ENCODE data around the gene DHX58.

Gene DHX58

DNA sequence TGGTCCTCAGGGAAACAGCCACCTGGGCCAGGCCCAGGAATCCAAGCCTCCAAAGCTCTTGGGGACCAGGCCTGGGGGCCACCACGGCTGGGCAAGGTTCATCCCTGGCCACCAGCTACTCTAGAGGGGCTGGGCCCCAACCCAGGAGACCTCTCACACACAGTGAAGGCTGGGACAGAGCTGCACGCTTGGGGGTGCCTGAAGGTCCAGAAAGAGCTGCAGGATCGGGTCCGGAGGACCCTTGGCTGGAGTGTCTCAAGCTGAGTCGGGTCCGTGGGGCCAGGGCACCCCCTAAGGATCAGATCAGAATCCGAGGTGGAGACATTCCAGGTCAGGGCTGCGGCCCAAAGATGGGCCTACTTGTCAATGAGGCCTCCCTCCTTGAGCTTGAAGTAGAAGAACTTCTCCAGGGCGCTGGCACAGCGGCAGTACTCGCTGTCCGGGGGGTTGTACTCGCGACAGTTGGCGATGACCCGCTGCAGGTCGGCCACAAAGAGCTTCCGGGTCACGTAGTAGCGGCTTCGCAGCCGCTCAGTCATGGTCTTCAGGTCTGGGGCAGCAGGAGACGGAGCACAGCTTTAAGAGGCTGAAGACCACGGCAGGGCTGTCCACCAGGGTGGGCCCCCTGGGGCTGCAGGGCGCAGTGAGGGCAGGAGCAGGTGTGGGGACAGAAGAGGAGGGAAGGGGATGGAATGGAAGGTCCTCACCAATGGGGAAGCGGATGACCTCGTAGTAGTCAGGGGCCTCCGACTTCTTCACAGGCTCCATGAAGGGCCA is 967 bp upstream of the DHX58 start:
- H3K4me3 ChIP-seq (ENCODE audit: low read length), result no peak overlapping the region
- DNase-seq (ENCODE audit: low read depth, low spot score), result no peak

DNA sequence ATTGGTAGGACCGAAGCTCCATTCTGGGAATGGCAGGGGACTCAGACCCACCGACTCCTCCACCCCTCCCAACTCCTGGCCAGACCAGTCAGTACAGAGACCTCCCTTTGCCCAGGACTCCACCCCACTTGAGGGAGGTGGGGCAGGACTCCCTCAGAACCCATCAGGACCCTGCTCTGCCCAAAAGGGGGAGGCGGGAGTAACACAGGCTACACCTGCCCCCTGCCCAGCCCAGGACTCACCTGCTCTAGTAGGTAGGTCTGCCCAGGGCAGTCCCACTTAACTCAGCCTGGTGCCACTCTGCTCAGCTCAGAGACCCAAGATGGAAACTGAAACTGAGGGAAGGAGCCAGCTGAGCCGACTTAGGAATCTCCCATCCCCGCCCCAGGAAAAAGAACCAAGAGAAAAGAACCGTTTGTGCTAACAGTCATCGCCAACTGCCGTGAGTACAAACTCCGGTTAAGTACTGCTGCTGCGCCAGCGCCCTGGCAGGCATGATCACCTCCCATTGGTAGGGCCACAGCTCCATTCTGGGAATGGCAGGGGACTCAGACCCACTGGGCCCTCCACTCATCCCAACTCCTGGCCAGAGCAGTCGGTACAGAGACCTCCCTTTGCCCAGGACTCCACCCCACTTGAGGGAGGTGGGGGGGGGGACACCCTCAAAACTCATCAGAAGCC is 503 bp downstream of the DHX58 start:
- DNase-seq (ENCODE audit: low read depth, low spot score), result no peak
- peak overlapping the region; percentile 77 for H3K4me3 ChIP-seq (ENCODE audit: low read length)

DNA sequence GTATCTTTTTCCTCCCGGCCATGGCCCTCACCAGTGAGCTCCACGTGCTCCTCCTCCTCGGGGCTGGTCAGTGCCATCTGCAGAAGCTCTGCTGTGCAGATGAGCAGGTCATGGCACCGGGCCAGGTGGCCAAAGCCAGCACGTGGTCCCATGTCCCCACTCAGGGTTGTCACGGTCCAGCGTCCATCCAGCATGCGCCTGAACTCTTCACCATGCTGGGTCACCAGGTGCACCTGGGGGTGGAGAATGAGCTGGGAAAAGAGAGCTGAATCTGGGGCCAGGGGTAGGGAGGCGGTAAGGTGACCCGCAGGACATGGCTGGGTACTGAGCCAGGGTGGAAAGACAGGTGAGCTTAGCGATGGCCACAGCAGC is 1.3 kb downstream of the DHX58 start:
- DNase-seq (ENCODE audit: low read depth, low spot score), result no peak

DNA sequence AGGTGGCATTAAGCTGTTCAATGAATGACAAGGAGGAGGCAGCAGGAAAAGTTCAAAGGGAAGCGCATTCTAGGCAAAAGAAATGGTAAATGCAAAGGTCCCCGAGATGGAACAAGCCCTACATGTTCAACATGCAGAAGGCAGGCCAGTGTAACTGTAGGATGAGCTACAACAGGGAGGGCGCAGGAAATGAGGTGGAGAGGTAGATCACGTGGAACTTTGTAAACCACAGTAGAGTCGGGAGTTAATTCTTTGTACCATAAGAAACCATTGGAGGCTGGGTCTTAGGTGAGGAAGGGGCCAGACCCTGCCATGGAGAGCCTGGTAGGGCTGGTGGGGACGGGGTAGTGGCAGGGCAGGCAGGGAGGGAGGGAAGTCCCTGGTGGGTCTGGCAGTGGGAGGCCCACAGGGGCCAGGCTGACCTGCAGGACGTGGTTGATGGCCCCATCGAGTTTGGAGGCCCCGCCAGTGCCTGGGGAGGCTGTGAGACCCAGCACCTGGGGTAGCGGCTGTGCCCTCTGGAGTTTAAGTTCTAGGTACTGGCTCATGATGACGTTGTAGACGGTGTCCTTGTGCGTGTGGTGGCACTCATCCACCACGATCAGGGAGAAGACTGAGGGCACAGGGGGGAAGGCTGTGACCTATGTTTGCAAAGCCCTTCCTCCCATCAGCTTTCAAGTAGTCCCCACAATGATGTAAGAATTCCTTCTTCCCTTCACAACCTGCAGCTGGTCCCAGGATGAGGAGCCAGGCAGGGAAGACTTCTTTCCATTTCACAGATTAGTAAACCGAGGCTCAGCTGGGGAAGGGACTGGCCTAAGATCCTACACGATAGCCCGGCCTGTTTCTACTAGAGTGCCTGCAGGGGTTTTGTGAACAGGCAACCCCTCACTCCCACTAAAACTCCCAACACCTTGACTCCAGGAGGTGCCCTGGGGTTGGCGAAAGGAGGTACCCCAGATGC is 1.9 kb downstream of the DHX58 start:
- DNase-seq (ENCODE audit: low read depth, low spot score), result peak; percentile 90
- peak overlapping the region; percentile 77 for H3K4me3 ChIP-seq (ENCODE audit: low read length)

More for the DNA sequence above, 1.3 kb downstream of the DHX58 start:
- peak overlapping the region; percentile 77 for H3K4me3 ChIP-seq (ENCODE audit: low read length)

DNA sequence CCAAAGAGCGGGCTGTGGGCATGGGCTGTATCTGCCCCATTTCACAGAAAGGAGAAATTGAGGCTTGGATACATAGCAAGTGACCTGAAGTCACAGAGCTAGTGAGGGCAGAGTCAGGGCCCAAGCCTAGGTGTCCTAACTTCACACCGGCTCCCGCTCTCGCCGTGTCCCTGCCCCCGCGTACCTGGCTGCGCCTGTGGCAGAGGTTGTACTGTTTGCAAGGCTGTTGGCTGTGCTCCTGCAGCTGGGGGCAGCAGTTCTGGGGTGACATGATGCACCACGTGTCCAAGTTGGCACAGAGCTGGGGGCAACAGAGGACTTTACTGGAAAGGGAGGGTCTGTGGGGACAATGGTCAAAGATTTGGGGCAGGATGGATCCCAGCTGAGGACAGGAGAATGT is 3.4 kb downstream of the DHX58 start:
- no peak for DNase-seq (ENCODE audit: low read depth, low spot score)
- H3K4me3 ChIP-seq (ENCODE audit: low read length), result no peak overlapping the region

DNA sequence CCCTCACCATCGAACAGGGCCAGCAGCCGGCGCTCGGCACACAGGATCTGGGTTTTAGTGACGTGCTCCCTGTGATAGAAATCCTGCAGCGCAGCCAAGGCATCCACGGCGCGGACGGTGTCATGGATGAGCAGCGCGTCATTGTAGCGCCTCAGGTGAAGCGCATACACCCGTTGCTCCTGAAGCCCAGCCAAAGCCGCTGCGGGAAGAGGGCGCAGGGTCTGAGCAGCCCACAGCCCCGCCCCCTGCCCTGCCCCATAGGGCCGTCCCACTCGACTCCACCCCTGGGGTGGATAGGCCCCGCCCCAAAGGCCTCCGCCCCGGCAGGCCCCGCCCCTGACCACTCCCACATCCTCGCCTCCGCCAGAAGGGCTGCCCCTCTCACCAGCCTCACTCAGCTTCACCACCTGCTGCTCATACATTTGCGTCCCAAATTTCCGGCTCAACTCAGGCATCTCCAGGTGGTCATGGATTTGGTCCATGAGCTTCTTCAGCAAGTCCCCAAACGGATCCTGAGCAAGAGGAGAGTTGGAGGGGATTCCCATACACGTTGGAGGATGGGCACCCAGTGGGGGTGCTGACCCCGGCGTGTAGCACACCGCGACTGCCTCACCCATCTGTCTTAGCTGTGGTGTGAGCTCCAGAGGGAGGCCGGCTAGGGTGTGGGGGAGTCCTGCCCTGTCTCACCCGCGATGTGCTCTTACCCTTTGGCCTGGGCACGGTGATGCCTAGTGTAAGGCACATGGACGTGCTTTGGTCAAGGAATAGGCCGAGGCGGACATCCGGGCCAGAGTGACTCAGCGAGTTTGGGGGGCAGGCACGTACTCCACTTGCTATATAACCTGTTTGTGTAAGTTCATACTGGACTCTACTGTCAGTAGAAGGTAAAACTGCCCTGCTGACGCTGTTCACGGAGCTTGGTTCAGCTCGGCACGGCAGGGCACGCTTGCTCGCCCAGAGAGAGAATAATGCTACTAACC is 4.6 kb downstream of the DHX58 start:
- peak; percentile 85 for DNase-seq (ENCODE audit: low read depth, low spot score)
- H3K4me3 ChIP-seq (ENCODE audit: low read length), result peak overlapping the region; percentile 37

DNA sequence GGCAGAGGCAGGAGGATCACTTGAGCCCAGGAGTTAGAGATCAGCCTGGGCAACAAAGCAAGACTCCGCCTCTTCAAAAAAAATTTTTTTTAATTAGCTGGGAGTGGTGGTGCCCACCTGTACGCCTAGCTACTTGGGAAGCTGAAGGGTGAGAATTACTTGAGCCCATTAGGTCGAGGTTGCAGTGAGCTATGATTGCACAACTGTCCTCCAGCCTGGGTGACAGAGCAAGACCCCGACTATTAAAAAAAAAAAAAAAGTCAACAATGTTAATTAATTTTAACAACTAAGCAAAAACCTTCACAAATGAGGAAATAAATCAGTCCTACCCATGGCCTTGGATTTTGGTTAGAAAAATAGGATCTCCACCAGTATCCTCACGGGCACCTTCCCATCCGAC is 5.4 kb downstream of the DHX58 start:
- DNase-seq (ENCODE audit: low read depth, low spot score), result no peak
- no peak overlapping the region for H3K4me3 ChIP-seq (ENCODE audit: low read length)

DNA sequence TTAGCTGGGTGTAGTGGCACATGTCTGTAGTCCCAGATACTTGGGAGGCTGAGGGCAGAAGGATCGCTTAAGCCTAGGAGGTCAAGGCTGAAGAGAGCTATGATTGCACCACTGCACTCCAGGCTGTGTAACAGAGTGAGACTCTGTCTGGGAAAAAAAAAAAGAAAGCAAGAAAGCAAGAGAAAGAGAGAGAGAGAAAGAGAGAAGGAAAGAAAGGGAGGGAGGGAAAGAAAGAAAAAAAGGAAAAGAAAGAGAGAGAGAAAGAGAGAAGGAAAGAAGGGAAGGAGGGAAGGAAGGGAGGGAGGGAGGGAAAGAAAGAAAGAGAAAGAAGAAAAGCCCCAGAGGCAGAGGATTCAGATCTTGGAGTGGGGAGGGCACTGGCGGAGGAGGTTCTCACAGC is 6.5 kb downstream of the DHX58 start:
- DNase-seq (ENCODE audit: low read depth, low spot score), result no peak
- no peak overlapping the region for H3K4me3 ChIP-seq (ENCODE audit: low read length)

DNA sequence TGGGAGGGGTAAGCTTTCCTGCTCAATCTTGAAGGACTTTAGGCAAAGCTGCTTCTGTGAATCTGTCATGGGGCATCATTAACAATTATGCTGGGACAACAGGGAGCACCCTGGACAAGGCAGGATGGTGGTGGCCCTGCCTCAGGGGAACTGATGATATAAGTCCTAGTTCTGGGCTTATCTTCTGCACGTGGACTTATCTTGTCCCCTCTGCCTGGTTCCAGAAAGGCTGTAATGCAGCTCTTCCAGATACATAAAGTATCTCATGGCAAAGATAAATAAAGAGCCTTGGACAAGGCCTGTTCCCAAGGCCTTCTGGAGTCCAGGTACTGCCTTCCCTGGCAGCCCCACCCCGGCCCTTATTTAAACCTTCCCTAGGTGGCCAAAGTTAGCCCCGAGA is 8.2 kb downstream of the DHX58 start:
- no peak for DNase-seq (ENCODE audit: low read depth, low spot score)
- H3K4me3 ChIP-seq (ENCODE audit: low read length), result no peak overlapping the region

DNA sequence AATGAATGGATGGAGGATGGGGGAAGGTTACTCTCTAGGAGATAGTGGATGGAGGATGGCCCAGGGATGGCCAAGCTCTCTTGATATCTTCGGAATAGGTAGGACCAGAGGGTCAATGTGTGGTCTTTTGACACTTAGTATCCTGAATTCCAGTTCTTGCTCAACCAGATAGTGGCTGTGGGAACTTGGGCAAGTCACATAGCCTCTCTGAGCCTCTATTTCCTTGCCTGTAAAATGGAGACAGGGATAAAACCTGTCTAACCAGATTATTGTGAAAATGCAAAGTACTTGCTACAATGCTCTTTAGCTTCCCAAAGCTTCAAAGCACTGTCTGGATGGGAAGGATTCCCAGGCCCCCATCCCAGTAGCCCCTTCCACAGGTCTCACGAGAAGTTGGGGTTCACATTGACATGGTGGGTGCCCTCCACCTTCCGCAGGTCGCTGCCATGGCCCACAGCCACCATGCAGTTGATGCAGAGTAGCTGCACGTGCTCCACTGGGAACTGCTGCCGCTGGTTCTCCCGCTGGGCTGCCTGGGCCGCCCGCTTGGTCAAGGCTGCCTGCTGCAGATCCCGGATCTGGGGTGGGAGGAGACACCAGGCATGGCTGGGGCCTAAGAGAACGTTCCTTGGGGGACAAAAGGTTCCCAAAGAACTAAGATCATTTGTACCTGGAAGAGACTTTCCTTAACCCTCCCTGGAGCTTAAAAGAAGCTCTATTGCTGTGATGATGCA is 9.1 kb downstream of the DHX58 start:
- no peak for DNase-seq (ENCODE audit: low read depth, low spot score)
- H3K4me3 ChIP-seq (ENCODE audit: low read length), result no peak overlapping the region

DNA sequence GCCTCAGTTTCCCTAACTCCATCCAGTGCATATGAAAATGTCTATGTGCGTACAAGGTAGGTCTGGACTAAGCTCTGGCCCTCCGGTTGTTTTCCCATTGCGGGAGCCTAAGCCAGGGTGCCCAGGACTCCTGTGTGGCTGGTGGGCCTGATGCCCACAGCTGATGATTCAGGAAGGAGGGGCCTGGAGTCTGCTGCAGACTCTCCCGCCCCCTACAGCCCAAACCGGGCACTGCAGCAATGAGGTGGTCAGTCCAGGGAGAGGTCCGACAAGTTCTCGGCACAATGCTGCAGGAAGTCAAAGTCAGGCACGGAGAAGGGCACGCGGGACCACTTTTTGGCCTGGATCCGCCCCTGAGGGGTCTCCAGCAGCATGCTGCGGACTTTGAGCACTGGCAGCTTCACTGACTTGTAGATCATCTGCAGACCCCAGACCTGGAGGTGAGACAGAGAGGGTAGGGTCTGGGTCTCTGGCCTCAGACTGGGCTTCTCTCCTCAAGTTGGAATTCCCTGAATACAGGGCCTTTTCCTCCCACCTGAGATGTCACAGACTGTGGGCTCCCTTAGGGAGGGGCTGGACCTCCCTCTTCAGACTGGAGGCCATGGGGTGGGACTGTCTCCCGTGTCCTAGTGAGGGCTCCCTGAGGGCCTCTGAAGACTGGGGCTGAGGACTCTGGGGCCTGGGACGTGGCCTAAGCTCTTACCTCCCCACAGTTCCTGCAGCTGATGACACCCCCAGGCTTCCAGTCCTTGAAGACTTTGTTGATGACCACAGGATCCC is 10.8 kb downstream of the DHX58 start:
- DNase-seq (ENCODE audit: low read depth, low spot score), result no peak
- no peak overlapping the region for H3K4me3 ChIP-seq (ENCODE audit: low read length)

DNA sequence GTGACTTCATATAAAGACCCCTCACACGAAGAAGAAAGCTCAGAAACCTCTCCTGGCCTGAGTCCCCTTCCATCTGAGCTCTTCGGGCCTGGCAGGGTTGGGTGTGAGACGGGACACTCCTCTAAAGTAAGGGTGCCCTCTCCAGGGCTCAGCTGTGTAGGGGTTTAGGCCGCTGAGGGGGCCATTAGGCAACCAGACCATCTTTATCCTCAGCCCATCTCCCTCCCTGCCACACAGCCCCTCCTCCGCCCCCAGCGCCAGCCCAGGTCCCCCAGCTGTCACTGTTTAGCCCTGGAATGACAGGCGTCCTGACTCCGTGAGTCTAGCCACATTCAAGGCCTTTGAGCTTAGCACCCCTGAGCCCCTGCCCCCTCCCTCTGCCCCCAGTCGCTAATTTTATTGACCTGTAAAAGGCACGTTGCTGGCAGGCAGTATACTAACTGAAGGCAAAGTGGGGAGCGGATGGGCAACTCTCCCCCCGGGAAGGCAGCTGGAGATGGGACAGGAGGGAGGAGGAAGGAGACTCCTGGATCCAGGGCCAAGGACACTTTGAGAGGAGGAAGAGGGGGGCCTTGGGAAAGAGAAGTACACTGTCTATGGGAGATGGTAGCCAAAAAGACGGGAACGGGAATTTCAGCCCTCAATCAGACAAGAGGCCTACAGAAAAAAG is 13.6 kb downstream of the DHX58 start:
- no peak overlapping the region for H3K4me3 ChIP-seq (ENCODE audit: low read length)
- no peak for DNase-seq (ENCODE audit: low read depth, low spot score)

DNA sequence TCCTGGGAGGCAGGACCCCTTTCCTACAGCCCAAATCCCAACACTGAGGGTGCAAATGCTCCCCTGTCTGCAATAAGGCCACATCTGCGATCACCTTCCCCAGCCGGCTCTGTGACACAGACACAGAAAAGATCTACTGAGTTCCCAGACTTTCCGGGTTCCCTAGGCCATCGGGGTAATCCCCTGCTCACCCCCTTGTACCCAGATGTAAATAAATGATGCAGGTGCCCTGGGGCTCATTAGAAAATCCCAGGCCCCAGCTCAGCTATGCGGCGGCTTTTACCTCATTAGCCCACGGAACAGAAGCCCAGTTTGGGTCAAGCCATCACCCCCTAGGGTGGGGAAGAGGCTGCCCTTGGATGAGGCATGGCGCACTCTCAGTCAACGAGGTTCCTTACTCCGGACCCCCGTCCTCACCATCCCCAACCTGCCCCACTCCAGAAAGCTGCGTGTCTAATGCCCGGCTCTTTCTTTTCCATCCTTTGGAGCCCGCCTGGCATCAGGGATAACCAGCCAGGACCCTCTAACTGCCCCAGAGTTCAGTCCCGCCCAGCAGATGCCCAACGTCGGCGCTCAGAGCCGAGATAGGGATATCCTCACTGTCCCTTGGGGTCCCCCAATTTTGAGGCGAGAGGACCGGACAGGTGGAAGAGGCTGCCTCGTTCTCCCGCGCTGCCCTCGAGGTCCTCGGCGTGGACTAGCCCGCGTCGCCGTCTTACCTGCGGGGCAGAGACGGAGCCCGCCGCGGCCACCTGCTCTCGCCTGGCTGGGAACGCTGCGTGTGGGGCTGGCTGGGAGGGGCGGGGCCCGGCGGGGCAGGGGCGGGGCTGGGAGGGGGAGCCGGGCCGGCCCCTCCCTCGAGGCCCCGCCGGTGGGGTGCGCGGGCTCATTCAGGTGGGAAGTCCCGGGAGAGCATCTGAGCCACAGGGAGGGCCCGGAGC is 14.6 kb downstream of the DHX58 start, which contains the start of gene ZNF385C:
Gene ZNF385C (minus strand): TSS at position 783 of the 941 bp plus-strand sequence. CDS start 35,417 bp downstream, outside the sequence.
- no peak within 1 kb of the TSS for H3K4me3 ChIP-seq (ENCODE audit: low read length)
- no peak for DNase-seq (ENCODE audit: low read depth, low spot score)

DNA sequence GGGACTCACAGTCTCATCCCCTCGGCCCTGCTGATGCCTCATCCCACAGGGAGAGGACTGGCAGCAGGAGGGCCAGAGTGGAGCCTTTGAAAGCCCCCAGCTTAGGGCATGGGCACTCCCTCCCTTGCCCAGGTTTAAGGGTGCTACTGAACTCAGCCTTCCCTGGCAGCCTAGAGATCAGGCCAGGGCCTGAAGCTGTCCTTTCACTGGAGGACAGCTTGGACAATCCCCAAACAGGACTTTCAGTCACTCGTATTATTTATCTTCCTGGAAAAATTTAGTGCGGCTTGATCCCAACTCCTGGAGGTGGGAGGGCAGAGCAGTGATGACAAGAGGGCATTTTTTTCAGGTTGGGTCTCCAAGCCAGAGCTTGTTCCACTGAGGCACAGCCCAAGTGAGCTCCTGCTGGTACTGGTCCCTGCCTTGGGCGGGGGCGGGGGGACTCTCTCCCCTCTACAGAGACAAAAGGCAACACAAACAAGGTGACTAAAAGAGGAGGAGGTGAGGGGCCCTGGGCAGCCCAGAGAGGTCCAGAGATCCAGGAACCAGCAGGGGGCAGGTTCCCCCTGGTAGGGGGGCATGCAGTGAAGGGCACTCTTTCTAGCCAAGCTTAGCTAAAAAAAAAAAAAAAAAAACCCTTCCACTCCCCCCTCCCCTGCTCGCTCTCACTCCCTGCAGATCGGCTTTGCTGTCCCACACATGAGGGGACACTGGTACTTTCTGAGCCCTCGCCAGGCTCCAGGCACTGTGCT is 16.0 kb downstream of the DHX58 start:
- no peak overlapping the region for H3K4me3 ChIP-seq (ENCODE audit: low read length)

More for the DNA sequence above, 16.0 kb downstream of the DHX58 start:
- DNase-seq (ENCODE audit: low read depth, low spot score), result no peak

Measured in Jurkat, Clone E6-1 (cell line).